Hypothalamus (tissue), 51 donors: ENCODE results near the gene ECHS1.
"Not testable (repeated sequence)": the region's sequence is repeated elsewhere in the genome, so short reads cannot be mapped to it uniquely, and the experiment has no call there.

ENCODE experiments used
- DNase-seq, 51 donors: peaks; one replicate each; lab custom pipeline; 2025; lab: John Stamatoyannopoulos, UW

Gene ECHS1

GRCh38 chr10:133328358-133329343, 44.5 kb downstream of the ECHS1 start:
- no peak for DNase-seq

- DNase-seq, result no peak
Measured at GRCh38 chr10:133327651-133328357, 45.4 kb downstream of the ECHS1 start.

GRCh38 chr10:133326745-133327650, 46.2 kb downstream of the ECHS1 start:
- DNase-seq, result no peak

GRCh38 chr10:133326223-133326551, 47.0 kb downstream of the ECHS1 start:
- peak in 1 of 51 donors; percentile 7 for DNase-seq

- peak in 2 of 51 donors; percentile 20 to 34 for DNase-seq
Measured at GRCh38 chr10:133325440-133326222, 47.5 kb downstream of the ECHS1 start.

- DNase-seq, result no peak
Measured at GRCh38 chr10:133324857-133325260, 48.3 kb downstream of the ECHS1 start.

- DNase-seq, result peak in 18 of 51 donors; percentile 28 to 73 (median 48)
Measured at GRCh38 chr10:133324198-133324792, 48.9 kb downstream of the ECHS1 start.

GRCh38 chr10:133322064-133322709, 51.0 kb downstream of the ECHS1 start:
- not testable (repeated sequence) for DNase-seq

- DNase-seq, result not testable (repeated sequence)
Measured at GRCh38 chr10:133320852-133321422, 52.2 kb downstream of the ECHS1 start.

GRCh38 chr10:133318494-133319127, 54.5 kb downstream of the ECHS1 start:
- peak in 27 of 51 donors; percentile 9 to 73 (median 40) for DNase-seq

- no peak for DNase-seq
Measured at GRCh38 chr10:133316732-133317131, 56.4 kb downstream of the ECHS1 start.

GRCh38 chr10:133316266-133316665, 56.9 kb downstream of the ECHS1 start:
- DNase-seq, result no peak

- DNase-seq, result no peak
Measured at GRCh38 chr10:133315847-133316246, 57.3 kb downstream of the ECHS1 start.

GRCh38 chr10:133314911-133315310, 58.2 kb downstream of the ECHS1 start:
- no peak for DNase-seq

GRCh38 chr10:133313192-133313591, 60.0 kb downstream of the ECHS1 start:
- DNase-seq, result no peak

- DNase-seq, result no peak
Measured at GRCh38 chr10:133312769-133313145, 60.4 kb downstream of the ECHS1 start.
